ENCODE results near the gene LLGL2. TPM values are rescaled to one million over a fixed set of nuclear protein-coding genes. Genes with fewer than 3 reads are reported as not detected.
A peak's percentile ranks its signal among the peaks of the same experiment; 100 is the strongest.

The LLGL2 gene
- total RNA-seq, 1 experiment from 2014 or later, result 165 TPM

DNA sequence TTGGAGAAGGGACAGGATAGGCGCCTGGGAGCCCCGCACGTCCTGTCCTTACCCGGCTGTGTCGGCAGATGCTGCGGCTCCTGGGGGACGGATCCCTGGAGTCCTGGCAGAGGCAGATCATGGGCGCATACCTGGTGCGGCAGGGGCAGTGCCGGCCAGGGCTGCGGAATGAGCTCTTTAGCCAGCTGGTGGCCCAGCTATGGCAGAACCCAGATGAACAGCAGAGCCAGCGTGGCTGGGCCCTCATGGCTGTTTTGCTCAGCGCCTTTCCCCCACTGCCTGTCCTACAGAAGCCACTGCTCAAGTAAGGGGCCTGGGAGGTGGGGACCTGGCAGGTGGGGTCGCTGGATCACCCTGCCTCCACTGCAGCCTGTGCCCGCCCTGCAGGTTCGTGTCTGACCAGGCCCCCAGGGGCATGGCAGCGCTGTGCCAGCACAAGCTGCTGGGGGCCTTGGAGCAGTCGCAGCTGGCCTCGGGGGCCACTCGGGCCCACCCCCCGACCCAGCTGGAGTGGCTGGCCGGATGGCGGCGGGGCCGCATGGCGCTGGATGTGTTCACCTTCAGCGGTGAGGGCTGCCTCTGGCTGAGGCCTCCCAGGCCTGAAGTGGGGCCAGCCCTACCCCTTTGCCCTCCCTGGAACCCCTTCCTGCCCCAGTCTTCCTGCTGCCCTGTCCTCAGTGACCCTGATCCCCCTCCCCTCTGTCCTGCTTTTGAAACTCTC lies 87.6 kb downstream of the LLGL2 start:
- intact Hi-C loops (cut with micrococcal nuclease; ENCODE audit: unreplicated experiment), result no loop called here
- ChIA-PET POLR2A (no interaction called here), CTCF (interaction anchor here (0.8 to 2.6 kb wide), 3 partner anchors 11 to 29 kb away, joined by 3 to 9 read pairs (median 4); no protein-coding TSS in a partner anchor)
- Mint-ChIP-seq H3K27ac (ENCODE audit: unreplicated experiment) (no peak overlapping the region), H3K27me3 (ENCODE audit: insufficient read depth, unreplicated experiment) (no peaks in the 10 kb centered on the region), H3K9me3 (ENCODE audit: unreplicated experiment) (no peaks in the 10 kb centered on the region), H3K4me3 (ENCODE audit: unreplicated experiment) (no peak overlapping the region), H3K4me1 (ENCODE audit: low read depth, unreplicated experiment) (peaks cover 18% of the 10 kb centered on the region), H3K36me3 (ENCODE audit: insufficient read depth, unreplicated experiment) (peaks cover 6% of the 10 kb centered on the region)
- Histone ChIP-seq H3K36me3 (ENCODE audit: control insufficient read depth, insufficient read depth, low read length) (no peaks in the 10 kb centered on the region), H3K27me3 (replicated peaks; ENCODE audit: control insufficient read depth, insufficient read depth, low read length) (no peaks in the 10 kb centered on the region), H3K9me3 (no peaks in the 10 kb centered on the region), H3K4me1 (peaks cover 42% of the 10 kb centered on the region), H3K4me3 (ENCODE audit: low read depth, low read length) (no peak overlapping the region)
- DNase-seq, result no peak
- BruUV-seq (replicated peaks), result no TSS peak
- no peak for TF ChIP-seq CTCF (IDR thresholded peaks at IDR 0.05; ENCODE audit: insufficient read depth in 1 of 2, low read depth in 1 of 2, low read length in 1 of 2, severe bottlenecking in 1 of 2, unreplicated experiment in 1 of 2)

GRCh38 chr17:75614006-75614405 lies 88.5 kb downstream of the LLGL2 start:
- POLR2A ChIA-PET, result no interaction called here
- H3K4me1 Mint-ChIP-seq (ENCODE audit: low read depth, unreplicated experiment), result peaks cover 18% of the 10 kb centered on the region
- DNase-seq, result no peak
- no peaks in the 10 kb centered on the region for H3K36me3 ChIP-seq (ENCODE audit: control insufficient read depth, insufficient read depth, low read length)
- H3K27me3 ChIP-seq (replicated peaks; ENCODE audit: control insufficient read depth, insufficient read depth, low read length), result no peaks in the 10 kb centered on the region
- no peak overlapping the region for H3K4me3 ChIP-seq (ENCODE audit: low read depth, low read length)
- H3K4me1 ChIP-seq, result peaks cover 42% of the 10 kb centered on the region
- H3K27ac Mint-ChIP-seq (ENCODE audit: unreplicated experiment), result no peak overlapping the region
- no peak overlapping the region for H3K4me3 Mint-ChIP-seq (ENCODE audit: unreplicated experiment)
- H3K9me3 Mint-ChIP-seq (ENCODE audit: unreplicated experiment), result no peaks in the 10 kb centered on the region
- intact Hi-C loops (cut with micrococcal nuclease; ENCODE audit: unreplicated experiment), result no loop called here
- no peaks in the 10 kb centered on the region for H3K27me3 Mint-ChIP-seq (ENCODE audit: insufficient read depth, unreplicated experiment)
- CTCF ChIA-PET, result interaction anchor here (1.3 to 2.6 kb wide), 2 partner anchors 12 to 19 kb away, joined by 4 to 9 read pairs; no protein-coding TSS in a partner anchor
- peak in 1 of 2 experiments; percentile 14 for TF ChIP-seq CTCF (IDR thresholded peaks at IDR 0.05; ENCODE audit: insufficient read depth in 1 of 2, low read depth in 1 of 2, low read length in 1 of 2, severe bottlenecking in 1 of 2, unreplicated experiment in 1 of 2)
- no TSS peak for BruUV-seq (replicated peaks)
- peaks cover 6% of the 10 kb centered on the region for H3K36me3 Mint-ChIP-seq (ENCODE audit: insufficient read depth, unreplicated experiment)
- no peaks in the 10 kb centered on the region for H3K9me3 ChIP-seq

- ChIA-PET CTCF (interaction anchor here (0.6 to 2.6 kb wide), 3 partner anchors 13 to 175 kb away, joined by 3 to 9 read pairs (median 4); no protein-coding TSS in a partner anchor), POLR2A (no interaction called here)
- Histone ChIP-seq H3K4me3 (ENCODE audit: low read depth, low read length) (no peak overlapping the region), H3K4me1 (peaks cover 41% of the 10 kb centered on the region), H3K36me3 (ENCODE audit: control insufficient read depth, insufficient read depth, low read length) (no peaks in the 10 kb centered on the region), H3K9me3 (no peaks in the 10 kb centered on the region), H3K27me3 (replicated peaks; ENCODE audit: control insufficient read depth, insufficient read depth, low read length) (no peaks in the 10 kb centered on the region)
- peak in 1 of 2 experiments; percentile 22 for TF ChIP-seq CTCF (IDR thresholded peaks at IDR 0.05; ENCODE audit: insufficient read depth in 1 of 2, low read depth in 1 of 2, low read length in 1 of 2, severe bottlenecking in 1 of 2, unreplicated experiment in 1 of 2)
- Mint-ChIP-seq H3K9me3 (ENCODE audit: unreplicated experiment) (no peaks in the 10 kb centered on the region), H3K36me3 (ENCODE audit: insufficient read depth, unreplicated experiment) (peaks cover 6% of the 10 kb centered on the region), H3K27me3 (ENCODE audit: insufficient read depth, unreplicated experiment) (no peaks in the 10 kb centered on the region), H3K27ac (ENCODE audit: unreplicated experiment) (no peak overlapping the region), H3K4me1 (ENCODE audit: low read depth, unreplicated experiment) (peaks cover 18% of the 10 kb centered on the region), H3K4me3 (ENCODE audit: unreplicated experiment) (no peak overlapping the region)
- no peak for DNase-seq
- BruUV-seq (replicated peaks), result no TSS peak
- intact Hi-C loops (cut with micrococcal nuclease; ENCODE audit: unreplicated experiment), result no loop called here
These were observed 89.2 kb downstream of the LLGL2 start for GRCh38 chr17:75614556-75615270.

Measured in Caco-2 (cell line).